NCI-H1048 (cell line): ENCODE data around the gene IDI2.
"Not testable (repeated sequence)": the region's sequence is repeated elsewhere in the genome, so short reads cannot be mapped to it uniquely, and the experiment has no call there.

Experiments
- DNase-seq: peaks from one replicate; lab custom pipeline; 2025; lab: John Stamatoyannopoulos, UW

IDI2 gene

GRCh38 chr10:1025683-1026082 lies at the start of gene IDI2:
Gene IDI2 (minus strand): TSS chr10:1025859. CDS start chr10:1024723, 1,136 bp downstream.
- DNase-seq = no peak

GRCh38 chr10:1074748-1075308 lies 49.2 kb upstream of the IDI2 start:
- no peak for DNase-seq

GRCh38 chr10:1074052-1074747 lies 48.5 kb upstream of the IDI2 start:
- DNase-seq = no peak

GRCh38 chr10:1070919-1071318 lies 45.3 kb upstream of the IDI2 start:
- DNase-seq = no peak

GRCh38 chr10:1068380-1069361 lies 43.0 kb upstream of the IDI2 start:
- no peak for DNase-seq

- DNase-seq = not testable (repeated sequence)
These were observed 41.1 kb upstream of the IDI2 start for GRCh38 chr10:1066734-1067133.

- no peak for DNase-seq
These were observed 39.2 kb upstream of the IDI2 start for GRCh38 chr10:1064964-1065247.

GRCh38 chr10:1063232-1063865 lies 37.7 kb upstream of the IDI2 start:
- no peak for DNase-seq

GRCh38 chr10:1061930-1062774 lies 36.5 kb upstream of the IDI2 start:
- no peak for DNase-seq

- DNase-seq = no peak
These were observed 34.2 kb upstream of the IDI2 start for GRCh38 chr10:1059902-1060301.

GRCh38 chr10:1058017-1058416 lies 32.4 kb upstream of the IDI2 start:
- no peak for DNase-seq

- no peak for DNase-seq
These were observed 31.5 kb upstream of the IDI2 start for GRCh38 chr10:1057106-1057657.

GRCh38 chr10:1056326-1057105 lies 30.9 kb upstream of the IDI2 start, which contains the start of gene WDR37:
Gene WDR37 (plus strand): TSS chr10:1056385. CDS start chr10:1072156, 15,771 bp downstream.
- peak; percentile 64 for DNase-seq

GRCh38 chr10:1054684-1055083 lies 29.0 kb upstream of the IDI2 start:
- no peak for DNase-seq

GRCh38 chr10:1050554-1050953 lies 24.9 kb upstream of the IDI2 start:
- no peak for DNase-seq

- no peak for DNase-seq
These were observed 24.5 kb upstream of the IDI2 start for GRCh38 chr10:1050145-1050544.

- DNase-seq = no peak
These were observed 23.8 kb upstream of the IDI2 start for GRCh38 chr10:1049425-1049958.

- peak; percentile 99 for DNase-seq
These were observed 23.2 kb upstream of the IDI2 start, which contains the start of gene IDI1 for GRCh38 chr10:1048732-1049424. Gene IDI1 (minus strand): TSS chr10:1049119. CDS start chr10:1049003, 116 bp downstream.

GRCh38 chr10:1048349-1048731 lies 22.7 kb upstream of the IDI2 start:
- DNase-seq = no peak
